Measurements from ENCODE around the gene PTPRM. TPM values are rescaled to one million over a fixed set of nuclear protein-coding genes. Genes with fewer than 3 reads are reported as not detected.

The PTPRM gene
- total and polyA plus RNA-seq, 2 donors (not counting 3 experiments of a cell fraction or from before 2014, with no cell fraction given) = 37.4 to 43.7 TPM

DNA sequence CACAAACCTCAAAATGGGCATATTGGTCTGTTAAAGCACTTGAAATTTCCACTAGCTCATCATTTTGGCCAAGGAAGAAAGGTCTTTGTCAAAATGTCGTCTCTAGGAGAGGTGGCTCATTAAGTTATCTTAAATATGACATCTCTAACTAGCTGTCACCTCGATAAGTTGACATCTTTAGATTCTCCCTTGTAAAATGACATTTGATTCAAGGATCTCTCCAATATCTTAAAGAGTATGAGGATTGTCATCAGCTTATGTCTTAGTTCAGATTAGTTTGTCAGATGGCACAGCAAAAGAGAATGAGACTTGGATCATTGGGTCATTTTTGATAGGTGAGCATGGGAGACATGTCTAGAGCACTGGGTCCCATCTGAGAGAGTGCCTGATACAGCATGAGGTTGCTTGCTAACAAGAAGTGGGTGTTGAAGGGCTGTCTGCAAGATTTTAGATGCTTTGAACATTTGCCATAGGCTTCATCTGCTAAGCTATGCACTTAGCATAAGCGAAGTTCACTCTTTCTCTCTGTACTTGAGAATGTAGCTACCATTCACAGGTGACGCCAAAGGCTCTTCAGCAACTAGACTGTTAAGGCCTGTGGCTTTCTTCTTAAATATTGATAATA, 12.9 kb downstream of the PTPRM start:
- no peaks in the 10 kb centered on the region for H3K27me3 ChIP-seq (ENCODE audit: control insufficient read depth in 2 of 2, insufficient read depth in 2 of 2, low read length in 2 of 2)
- H3K79me2 ChIP-seq (ENCODE audit: control insufficient read depth, insufficient read depth, low read length) = no peaks in the 10 kb centered on the region
- H3K9me1 ChIP-seq (replicated peaks; ENCODE audit: control insufficient read depth, extremely low read depth, insufficient read depth, low read length) = no peaks in the 10 kb centered on the region
- peaks cover 3% of the 10 kb centered on the region for H3K4me1 ChIP-seq (ENCODE audit: control insufficient read depth, extremely low read depth, insufficient read depth, low read length)
- H3K9me3 ChIP-seq (replicated peaks; ENCODE audit: control insufficient read depth, insufficient read depth, low read length) = no peaks in the 10 kb centered on the region
- H3K36me3 ChIP-seq (ENCODE audit: control insufficient read depth in 2 of 2, extremely low read depth in 1 of 2, insufficient read depth in 2 of 2, low read length in 2 of 2) = no peaks in the 10 kb centered on the region
- H2AFZ ChIP-seq (ENCODE audit: low read depth, low read length) = no peak overlapping the region
- H3K27ac ChIP-seq (ENCODE audit: insufficient read depth, low read depth, low read length) = no peak overlapping the region
- H3K4me2 ChIP-seq (ENCODE audit: insufficient read depth, low read length) = no peak overlapping the region
- no peaks in the 10 kb centered on the region for H4K20me1 ChIP-seq (replicated peaks; ENCODE audit: control insufficient read depth, extremely low read depth, insufficient read depth, low read length)
- ChIA-PET POLR2A (no interaction called here), CTCF (interaction anchor here (1.1 to 1.7 kb wide), 2 partner anchors 9 to 12 kb away, joined by 5 to 17 read pairs; partner anchors contain the start of gene PTPRM)
- no peak for DNase-seq (ENCODE audit: low read depth, low spot score)
- no peak for FAIRE-seq
- TF ChIP-seq, protein P1, sequence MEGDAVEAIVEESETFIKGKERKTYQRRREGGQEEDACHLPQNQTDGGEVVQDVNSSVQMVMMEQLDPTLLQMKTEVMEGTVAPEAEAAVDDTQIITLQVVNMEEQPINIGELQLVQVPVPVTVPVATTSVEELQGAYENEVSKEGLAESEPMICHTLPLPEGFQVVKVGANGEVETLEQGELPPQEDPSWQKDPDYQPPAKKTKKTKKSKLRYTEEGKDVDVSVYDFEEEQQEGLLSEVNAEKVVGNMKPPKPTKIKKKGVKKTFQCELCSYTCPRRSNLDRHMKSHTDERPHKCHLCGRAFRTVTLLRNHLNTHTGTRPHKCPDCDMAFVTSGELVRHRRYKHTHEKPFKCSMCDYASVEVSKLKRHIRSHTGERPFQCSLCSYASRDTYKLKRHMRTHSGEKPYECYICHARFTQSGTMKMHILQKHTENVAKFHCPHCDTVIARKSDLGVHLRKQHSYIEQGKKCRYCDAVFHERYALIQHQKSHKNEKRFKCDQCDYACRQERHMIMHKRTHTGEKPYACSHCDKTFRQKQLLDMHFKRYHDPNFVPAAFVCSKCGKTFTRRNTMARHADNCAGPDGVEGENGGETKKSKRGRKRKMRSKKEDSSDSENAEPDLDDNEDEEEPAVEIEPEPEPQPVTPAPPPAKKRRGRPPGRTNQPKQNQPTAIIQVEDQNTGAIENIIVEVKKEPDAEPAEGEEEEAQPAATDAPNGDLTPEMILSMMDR (IDR thresholded peaks at IDR 0.05; ENCODE audit: extremely low read depth in 1 of 2, insufficient read depth in 1 of 2, low read depth in 1 of 2, low read length in 2 of 2) = no peak
- no peak for TF ChIP-seq FOS (IDR thresholded peaks at IDR 0.05; ENCODE audit: borderline replicate concordance, insufficient read depth, low read length)
- TF ChIP-seq GATA2 (IDR thresholded peaks at IDR 0.05; ENCODE audit: insufficient read depth, insufficient read length, low read depth, low read length) = no peak
- no peak for TF ChIP-seq JUN (IDR thresholded peaks at IDR 0.05; ENCODE audit: borderline replicate concordance, insufficient read depth, insufficient read length, low read depth)
- TF ChIP-seq EZH2 (IDR thresholded peaks at IDR 0.05; ENCODE audit: borderline replicate concordance, low read depth, low read length, severe bottlenecking) = no peak
- no peak for TF ChIP-seq POLR2A (IDR thresholded peaks at IDR 0.05; ENCODE audit: low read depth, low read length)
- TF ChIP-seq POLR2AphosphoS5 (IDR thresholded peaks at IDR 0.05; ENCODE audit: insufficient read depth, low read depth, low read length) = no peak
- TF ChIP-seq, protein P2, sequence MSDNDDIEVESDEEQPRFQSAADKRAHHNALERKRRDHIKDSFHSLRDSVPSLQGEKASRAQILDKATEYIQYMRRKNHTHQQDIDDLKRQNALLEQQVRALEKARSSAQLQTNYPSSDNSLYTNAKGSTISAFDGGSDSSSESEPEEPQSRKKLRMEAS (IDR thresholded peaks at IDR 0.05; ENCODE audit: insufficient read depth, insufficient read length) = no peak
- TF ChIP-seq MYC (IDR thresholded peaks at IDR 0.05; ENCODE audit: low read depth, low read length) = no peak
- H3K4me3 ChIP-seq (replicated peaks in 1 of 3; ENCODE audit: insufficient read depth in 1 of 3, low read depth in 1 of 3, low read length in 3 of 3) = no peak overlapping the region
- dilution Hi-C loops (cut with MboI; ENCODE audit: extremely low pct_ligation_motif_present, low sequenced_read_pairs) = no loop called here
- intact Hi-C loops (cut with micrococcal nuclease) = no loop called here
- H3K9ac ChIP-seq (replicated peaks; ENCODE audit: extremely low read depth, insufficient read depth, low read length) = no peak overlapping the region
- BruUV-seq (replicated peaks) = no TSS peak

All from endothelial cell of umbilical vein (primary cell).